GM18858 (cell line): ENCODE data around the gene BNIP2.
"Not testable (repeated sequence)": the region's sequence is repeated elsewhere in the genome, so short reads cannot be mapped to it uniquely, and the experiment has no call there.

Source experiments
- ATAC-seq: cut with Tn5 transposase; IDR thresholded peaks from one replicate; pipeline ENCODE4 v1.9.1; 2021; ENCODE audit not compliant: unreplicated experiment

The BNIP2 gene

DNA sequence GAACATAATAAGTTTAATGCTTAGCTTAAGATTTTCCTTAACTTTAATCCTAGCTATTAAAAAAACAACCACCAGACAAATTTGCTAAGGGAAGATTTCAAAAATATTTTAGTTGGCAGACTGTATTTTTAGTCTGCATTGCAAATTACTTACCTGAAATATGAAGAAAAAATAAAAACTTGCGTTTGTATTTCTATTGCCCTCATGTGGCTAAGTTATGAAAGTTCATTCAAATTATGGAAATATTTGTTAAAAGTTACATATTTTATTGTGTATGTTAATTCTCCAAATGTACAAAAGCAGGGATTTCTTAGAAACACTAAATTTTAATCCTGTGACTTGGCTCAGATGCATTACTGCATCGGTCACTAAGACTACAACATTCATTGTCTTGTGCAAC, 46.8 kb downstream of the BNIP2 start:
- ATAC-seq: no peak

DNA sequence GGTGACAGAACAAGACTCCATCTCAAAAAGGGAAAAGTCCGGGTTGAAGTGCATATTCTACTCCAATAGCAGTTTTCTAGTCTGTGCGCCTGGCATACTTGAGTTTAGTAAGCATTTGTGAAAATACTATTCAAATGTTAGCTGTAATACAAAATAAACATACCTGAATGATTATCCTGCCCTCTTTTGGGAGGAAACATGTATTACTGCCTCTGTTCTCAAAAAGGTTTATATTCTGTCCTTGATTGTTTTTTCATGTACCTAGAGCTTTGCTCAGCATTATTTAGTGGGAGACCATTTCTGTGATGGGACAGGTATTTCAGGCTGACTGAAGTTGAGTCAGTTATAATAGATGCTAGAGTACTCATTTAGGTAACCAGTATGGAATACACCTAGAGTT, 51.6 kb downstream of the BNIP2 start:
- not testable (repeated sequence) for ATAC-seq

DNA sequence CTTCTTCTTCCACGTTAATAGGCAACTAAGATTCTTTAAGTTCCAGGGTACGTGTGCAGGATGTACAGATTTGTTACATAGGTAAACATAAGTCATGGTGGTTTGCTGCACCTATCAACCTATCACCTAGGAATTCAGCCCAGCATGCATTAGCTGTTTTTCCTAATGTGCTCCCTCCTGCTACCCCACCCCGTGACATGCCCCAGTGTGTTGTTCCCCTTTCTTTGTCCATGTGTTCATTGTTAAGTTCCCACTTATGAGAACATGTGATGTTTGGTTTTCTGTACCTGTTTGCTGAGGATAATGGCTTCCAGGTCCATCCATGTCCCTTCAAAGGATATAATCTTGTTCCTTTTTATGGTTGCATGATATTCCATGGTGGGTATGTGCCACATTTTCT, 52.9 kb downstream of the BNIP2 start:
- no peak for ATAC-seq

DNA sequence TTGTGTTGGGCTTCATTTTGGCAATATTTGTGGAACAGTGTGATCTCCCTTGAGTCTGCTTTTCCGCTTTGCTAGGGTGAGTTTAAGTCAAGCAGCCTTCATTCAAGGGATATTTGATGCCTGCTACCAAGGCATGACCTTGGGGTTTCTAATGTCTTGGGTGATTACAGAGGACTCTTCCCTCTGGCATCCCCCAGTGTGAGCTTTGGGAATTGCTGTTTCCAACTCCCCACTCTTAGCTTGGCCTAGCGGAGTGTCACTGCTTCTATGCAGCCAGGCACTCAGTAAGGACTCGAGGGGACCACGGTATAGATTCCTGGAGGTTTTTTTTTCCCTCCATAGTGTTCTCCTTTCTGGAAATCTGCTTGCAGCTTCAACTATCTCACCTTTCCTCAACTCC, 56.4 kb downstream of the BNIP2 start:
- no peak for ATAC-seq

DNA sequence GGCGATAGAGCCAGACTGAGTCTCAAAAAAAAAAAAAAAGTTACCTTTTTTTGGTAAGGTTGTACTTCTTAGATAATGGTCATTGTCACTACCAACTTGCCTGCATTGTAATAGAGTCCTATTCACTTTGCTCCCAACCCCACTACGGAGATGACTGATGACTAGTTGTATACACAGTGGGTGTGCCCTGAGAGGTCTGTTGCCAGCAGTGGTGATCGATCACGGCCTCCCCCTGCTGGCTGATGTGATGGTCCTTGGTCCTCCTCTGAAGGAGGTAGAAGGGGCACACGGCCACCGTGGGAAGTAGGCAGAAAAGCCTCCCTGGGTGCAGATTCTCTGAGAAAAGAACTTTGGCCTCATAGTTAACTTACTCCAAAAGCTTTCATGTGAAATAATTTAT, 66.8 kb downstream of the BNIP2 start:
- ATAC-seq: no peak

DNA sequence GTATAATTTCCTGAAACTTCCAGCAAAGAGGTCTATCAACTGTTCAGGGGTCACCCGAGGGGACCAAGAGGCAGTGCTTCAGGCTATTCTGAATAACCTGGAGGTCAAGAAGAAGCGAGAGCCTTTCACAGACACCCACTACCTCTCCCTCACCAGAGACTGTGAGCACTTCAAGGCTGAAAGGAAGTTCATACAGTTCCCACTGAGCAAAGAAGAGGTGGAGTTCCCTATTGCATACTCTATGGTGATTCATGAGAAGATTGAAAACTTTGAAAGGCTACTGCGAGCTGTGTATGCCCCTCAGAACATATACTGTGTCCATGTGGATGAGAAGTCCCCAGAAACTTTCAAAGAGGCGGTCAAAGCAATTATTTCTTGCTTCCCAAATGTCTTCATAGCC, 70.7 kb downstream of the BNIP2 start:
- ATAC-seq: no peak

GRCh38 chr15:59616379-59616778, 72.7 kb downstream of the BNIP2 start:
- ATAC-seq: no peak

- no peak for ATAC-seq
Observed at GRCh38 chr15:59615661-59616060, 73.5 kb downstream of the BNIP2 start.

- ATAC-seq: no peak
Observed at GRCh38 chr15:59614153-59614552, 75.0 kb downstream of the BNIP2 start.

- no peak for ATAC-seq
Observed at GRCh38 chr15:59611276-59612260, 77.6 kb downstream of the BNIP2 start, which contains the start of gene GCNT3. GCNT3 (plus strand) TSS chr15:59611783; CDS start chr15:59618239, 6,456 bp downstream.

GRCh38 chr15:59609730-59610712, 79.1 kb downstream of the BNIP2 start:
- ATAC-seq: no peak
